HepG2 (cell line): ENCODE measurements around the gene ZNF273. TPM values are rescaled to one million over a fixed set of nuclear protein-coding genes. Genes with fewer than 3 reads are reported as not detected.

Experiments
- polyA plus RNA-seq, 8 experiments: library from polyadenylated mRNA; depleted of rRNA in 3 of 8; stranded (reverse) in 7 of 8; unstranded in 1 of 8; fragments of >200 nt; fragmentation: Illumina TruSeq in 4 of 8; extraction: Trizol in 4 of 8; gene quantifications; 2 replicates each; pipeline versions ENCODE4 v1.2.1 to v1.2.3, GENCODE V29; 2011 to 2016; ENCODE audit warnings: low read depth in 4 of 8, missing spikeins in 1 of 8, mixed read lengths in 1 of 8; ENCODE audit not compliant: insufficient read depth in 1 of 8
- total RNA-seq, 5 experiments: library from RNA; depleted of rRNA; stranded (reverse); fragments of >200 nt; fragmentation: Illumina TruSeq; extraction: Trizol; gene quantifications; 2 replicates each; pipeline ENCODE4 v1.2.3, GENCODE V29; 2016; ENCODE audit warnings: low read depth in 1 of 5
- TF ChIP-seq, protein P1 (sequence below): sonication (generic); formaldehyde crosslinking; IDR thresholded peaks from 2 replicates; pipeline ENCODE4 v1.4.0; 2020; ENCODE audit warnings: mild to moderate bottlenecking, missing genetic modification reagents
- TF ChIP-seq, protein P2 (sequence below): IDR thresholded peaks from 2 replicates; pipeline ENCODE4 v1.6.1; 2012; ENCODE audit warnings: low read length, improper control_type of control experiment

ZNF273 gene
- total and polyA plus RNA-seq, 2 of the 13 experiments (the other 11 are each of a cell fraction or from before 2014, with no cell fraction given), result 1.7 to 5.8 TPM

- TF ChIP-seq, protein P1, sequence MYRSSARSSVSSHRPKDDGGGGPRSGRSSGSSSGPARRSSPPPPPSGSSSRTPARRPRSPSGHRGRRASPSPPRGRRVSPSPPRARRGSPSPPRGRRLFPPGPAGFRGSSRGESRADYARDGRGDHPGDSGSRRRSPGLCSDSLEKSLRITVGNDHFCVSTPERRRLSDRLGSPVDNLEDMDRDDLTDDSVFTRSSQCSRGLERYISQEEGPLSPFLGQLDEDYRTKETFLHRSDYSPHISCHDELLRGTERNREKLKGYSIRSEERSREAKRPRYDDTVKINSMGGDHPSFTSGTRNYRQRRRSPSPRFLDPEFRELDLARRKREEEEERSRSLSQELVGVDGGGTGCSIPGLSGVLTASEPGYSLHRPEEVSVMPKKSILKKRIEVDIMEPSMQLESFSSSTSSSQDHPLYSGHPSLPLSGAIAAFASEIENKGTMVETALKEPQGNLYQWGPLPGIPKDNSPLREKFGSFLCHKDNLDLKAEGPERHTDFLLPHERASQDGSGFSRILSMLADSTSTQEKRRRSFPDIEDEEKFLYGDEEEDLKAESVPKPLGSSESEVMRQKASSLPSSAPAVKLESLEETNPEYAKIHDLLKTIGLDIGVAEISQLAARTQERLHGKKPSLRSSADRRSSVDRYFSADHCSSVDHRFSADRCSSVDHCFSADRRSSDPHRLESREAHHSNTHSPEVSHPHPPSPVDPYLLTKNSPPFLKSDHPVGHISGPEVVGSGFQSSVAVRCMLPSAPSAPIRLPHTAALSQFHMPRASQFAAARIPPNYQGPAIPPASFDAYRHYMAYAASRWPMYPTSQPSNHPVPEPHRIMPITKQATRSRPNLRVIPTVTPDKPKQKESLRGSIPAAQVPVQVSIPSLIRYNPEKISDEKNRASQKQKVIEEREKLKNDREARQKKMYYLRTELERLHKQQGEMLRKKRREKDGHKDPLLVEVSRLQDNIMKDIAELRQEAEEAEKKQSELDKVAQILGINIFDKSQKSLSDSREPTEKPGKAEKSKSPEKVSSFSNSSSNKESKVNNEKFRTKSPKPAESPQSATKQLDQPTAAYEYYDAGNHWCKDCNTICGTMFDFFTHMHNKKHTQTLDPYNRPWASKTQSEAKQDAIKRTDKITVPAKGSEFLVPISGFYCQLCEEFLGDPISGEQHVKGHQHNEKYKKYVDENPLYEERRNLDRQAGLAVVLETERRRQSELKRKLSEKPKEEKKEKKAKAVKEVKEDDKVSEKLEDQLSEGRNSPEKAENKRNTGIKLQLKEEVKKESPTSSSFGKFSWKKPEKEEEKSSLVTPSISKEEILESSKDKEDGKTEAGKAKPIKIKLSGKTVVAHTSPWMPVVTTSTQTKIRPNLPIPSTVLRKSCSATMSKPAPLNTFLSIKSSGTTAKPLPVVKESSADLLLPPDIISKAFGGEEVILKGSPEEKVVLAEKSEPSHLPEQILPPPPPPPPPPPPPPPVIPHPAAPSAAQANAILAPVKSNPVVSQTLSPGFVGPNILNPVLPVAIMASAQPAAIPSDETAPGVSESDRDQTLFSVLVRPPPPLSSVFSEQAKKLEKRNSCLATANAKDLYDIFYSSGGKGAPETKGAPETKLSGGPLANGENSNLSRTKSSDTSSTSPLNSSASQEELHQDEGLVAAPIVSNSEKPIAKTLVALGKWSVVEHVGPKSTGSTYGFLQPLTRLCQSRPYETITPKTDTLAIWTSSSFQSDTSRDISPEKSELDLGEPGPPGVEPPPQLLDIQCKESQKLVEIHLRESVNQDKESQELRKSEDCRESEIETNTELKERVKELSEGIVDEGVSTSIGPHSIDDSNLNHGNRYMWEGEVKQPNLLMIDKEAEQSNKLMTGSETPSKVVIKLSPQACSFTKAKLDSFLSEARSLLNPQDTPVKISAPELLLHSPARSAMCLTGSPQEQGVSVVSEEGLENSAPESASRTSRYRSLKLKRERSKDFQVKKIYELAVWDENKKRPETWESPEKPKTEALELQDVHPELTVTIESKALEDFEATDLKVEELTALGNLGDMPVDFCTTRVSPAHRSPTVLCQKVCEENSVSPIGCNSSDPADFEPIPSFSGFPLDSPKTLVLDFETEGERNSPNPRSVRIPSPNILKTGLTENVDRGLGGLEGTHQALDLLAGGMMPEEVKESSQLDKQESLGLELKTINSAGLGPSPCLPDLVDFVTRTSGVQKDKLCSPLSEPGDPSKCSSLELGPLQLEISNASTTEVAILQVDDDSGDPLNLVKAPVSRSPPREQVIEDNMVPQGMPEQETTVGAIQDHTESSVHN (CRISPR knock-in tag), result no peak
- TF ChIP-seq, protein P2, sequence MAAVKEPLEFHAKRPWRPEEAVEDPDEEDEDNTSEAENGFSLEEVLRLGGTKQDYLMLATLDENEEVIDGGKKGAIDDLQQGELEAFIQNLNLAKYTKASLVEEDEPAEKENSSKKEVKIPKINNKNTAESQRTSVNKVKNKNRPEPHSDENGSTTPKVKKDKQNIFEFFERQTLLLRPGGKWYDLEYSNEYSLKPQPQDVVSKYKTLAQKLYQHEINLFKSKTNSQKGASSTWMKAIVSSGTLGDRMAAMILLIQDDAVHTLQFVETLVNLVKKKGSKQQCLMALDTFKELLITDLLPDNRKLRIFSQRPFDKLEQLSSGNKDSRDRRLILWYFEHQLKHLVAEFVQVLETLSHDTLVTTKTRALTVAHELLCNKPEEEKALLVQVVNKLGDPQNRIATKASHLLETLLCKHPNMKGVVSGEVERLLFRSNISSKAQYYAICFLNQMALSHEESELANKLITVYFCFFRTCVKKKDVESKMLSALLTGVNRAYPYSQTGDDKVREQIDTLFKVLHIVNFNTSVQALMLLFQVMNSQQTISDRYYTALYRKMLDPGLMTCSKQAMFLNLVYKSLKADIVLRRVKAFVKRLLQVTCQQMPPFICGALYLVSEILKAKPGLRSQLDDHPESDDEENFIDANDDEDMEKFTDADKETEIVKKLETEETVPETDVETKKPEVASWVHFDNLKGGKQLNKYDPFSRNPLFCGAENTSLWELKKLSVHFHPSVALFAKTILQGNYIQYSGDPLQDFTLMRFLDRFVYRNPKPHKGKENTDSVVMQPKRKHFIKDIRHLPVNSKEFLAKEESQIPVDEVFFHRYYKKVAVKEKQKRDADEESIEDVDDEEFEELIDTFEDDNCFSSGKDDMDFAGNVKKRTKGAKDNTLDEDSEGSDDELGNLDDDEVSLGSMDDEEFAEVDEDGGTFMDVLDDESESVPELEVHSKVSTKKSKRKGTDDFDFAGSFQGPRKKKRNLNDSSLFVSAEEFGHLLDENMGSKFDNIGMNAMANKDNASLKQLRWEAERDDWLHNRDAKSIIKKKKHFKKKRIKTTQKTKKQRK, result no peak
- TF ChIP-seq, all 625 proteins: peak for 0
These were observed 21.4 kb upstream of the ZNF273 start (continued) for GRCh38 chr7:64881461-64882287.
